Placental pericyte (primary cell): ENCODE data around the gene HS3ST3B1. TPM values are rescaled to one million over a fixed set of nuclear protein-coding genes. Genes with fewer than 3 reads are reported as not detected.

ENCODE experiments used
- total RNA-seq: library from RNA; depleted of rRNA; stranded (reverse); fragments of >200 nt; gene quantifications from 2 replicates; pipeline ENCODE4 v1.2.3, GENCODE V29; 2012

The HS3ST3B1 gene
- total RNA-seq = 5.0 and 28.8 TPM in 2 replicates

DNA sequence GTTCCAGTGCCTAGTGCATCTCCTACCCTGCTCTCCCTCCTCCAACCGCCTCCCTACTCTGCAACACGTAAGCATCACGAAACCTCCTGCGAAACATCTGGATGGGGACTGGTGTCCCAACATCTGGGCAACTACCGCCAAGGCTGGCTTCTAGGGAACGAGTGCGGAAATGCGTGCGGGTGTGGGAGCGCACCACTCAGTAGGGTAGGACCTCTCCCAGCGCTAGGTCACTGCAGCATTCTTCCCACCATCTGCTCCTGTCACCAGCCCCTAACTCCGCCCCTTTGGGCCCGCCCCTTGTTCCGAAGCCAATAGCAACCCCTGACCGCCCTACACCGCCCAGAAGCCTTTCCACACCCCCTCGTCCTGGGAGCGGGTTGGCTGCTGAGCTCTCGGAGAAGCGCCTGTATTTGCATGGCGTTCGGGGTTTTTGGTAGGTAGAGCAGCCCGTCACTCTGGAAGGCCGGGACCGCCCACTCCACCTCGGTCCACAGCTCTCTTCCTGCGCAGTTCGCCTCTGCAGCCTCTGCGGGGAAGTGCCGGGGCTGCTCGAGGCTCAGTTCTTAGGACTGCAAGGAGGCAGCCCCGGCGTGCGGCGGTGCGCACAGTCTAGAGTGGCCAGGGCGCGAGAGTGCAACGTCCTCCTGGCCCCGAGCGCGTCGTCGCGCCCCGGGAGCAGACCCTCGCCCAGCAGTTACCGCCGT lies at the start of gene HS3ST3B1:
HS3ST3B1 (plus strand) TSS at position 507 of the 704 bp plus-strand sequence. CDS start 438 bp downstream, outside the sequence.

Other genes starting within 250 kb of the HS3ST3B1 start
- 14.2 and 23.6 TPM in 2 replicates for gene COX10, start 231.6 kb upstream of the HS3ST3B1 start, total RNA-seq
- not detected in 2 replicates for gene CDRT15, start 64.2 kb upstream of the HS3ST3B1 start, total RNA-seq